Right lobe of liver (tissue), 4 donors: ENCODE measurements around the gene PRSS48.

Source experiments
- POLR2A ChIP-seq: fragments of 450-650 bp; IDR thresholded peaks from one replicate; pipeline ENCODE4 v1.6.1; 2017; ENCODE audit warnings: antibody characterized with exemption, mild to moderate bottlenecking
- TF ChIP-seq, protein P1 (sequence below), 4 donors: fragments of 200-600 bp in 3 of 4; fragments of 450-650 bp in 1 of 4; IDR thresholded peaks; one replicate each; pipeline versions ENCODE4 v1.5.1 to v1.8.0; 2016 to 2022; ENCODE audit warnings: antibody characterized with exemption in 4 of 4, mild to moderate bottlenecking in 2 of 4
- donor health status: DM: no; HTN: no; CAD: no.
- donor health status: DM: no; HTN: no; CAD: no.
- donor health status: DM: no; HTN: yes; CAD: no.

DNA sequence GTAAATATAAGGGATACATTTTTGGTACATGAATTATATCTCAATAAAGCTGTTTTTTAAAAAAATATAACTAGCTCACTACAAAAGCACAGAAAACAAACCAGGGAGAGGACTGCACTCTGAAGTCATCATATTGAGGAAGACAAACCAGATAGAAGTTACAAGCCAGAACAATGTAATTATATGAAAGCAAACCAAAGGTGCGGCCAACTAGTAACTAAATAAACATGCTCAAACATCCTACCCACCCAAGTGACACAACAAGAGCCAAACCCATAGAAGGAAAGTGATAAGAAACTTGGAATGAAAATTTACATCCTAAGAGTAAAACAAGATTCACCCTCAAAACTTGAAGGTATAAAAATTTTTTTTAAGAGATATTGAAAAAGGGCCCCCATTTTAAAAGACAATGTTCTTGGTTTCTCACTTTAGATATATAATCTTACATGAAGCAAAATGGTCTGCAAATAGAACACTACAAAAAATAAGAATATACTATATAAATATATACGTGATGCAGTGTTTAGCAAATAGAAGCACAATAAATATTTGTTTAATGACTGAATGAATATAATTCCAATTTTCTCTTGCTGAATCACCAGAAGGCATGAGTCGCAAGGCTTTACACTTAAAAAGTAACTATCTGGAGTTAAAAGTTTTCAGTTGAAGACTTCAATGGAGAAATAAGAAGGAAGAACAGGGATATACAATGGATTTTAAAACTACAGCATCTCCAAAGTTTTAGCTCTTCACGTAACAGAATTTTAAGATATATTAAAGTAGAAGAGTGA is 52.5 kb downstream of the PRSS48 start:
- TF ChIP-seq, protein P1, sequence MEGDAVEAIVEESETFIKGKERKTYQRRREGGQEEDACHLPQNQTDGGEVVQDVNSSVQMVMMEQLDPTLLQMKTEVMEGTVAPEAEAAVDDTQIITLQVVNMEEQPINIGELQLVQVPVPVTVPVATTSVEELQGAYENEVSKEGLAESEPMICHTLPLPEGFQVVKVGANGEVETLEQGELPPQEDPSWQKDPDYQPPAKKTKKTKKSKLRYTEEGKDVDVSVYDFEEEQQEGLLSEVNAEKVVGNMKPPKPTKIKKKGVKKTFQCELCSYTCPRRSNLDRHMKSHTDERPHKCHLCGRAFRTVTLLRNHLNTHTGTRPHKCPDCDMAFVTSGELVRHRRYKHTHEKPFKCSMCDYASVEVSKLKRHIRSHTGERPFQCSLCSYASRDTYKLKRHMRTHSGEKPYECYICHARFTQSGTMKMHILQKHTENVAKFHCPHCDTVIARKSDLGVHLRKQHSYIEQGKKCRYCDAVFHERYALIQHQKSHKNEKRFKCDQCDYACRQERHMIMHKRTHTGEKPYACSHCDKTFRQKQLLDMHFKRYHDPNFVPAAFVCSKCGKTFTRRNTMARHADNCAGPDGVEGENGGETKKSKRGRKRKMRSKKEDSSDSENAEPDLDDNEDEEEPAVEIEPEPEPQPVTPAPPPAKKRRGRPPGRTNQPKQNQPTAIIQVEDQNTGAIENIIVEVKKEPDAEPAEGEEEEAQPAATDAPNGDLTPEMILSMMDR (IDR thresholded peaks at IDR 0.05): no peak
- TF ChIP-seq POLR2A: no peak
